NOMO-1 treated with DMSO at 0.1 percent for 48 hours (cell line): ENCODE measurements around the gene ZDBF2.
"Not testable (repeated sequence)": the region's sequence is repeated elsewhere in the genome, so short reads cannot be mapped to it uniquely, and the experiment has no call there.

ENCODE experiments used
- DNase-seq: peaks from one replicate; lab custom pipeline; 2025; ENCODE audit not compliant: unreplicated experiment; lab: John Stamatoyannopoulos, UW

The ZDBF2 gene

GRCh38 chr2:206323486-206323885, 49.0 kb downstream of the ZDBF2 start:
- no peak for DNase-seq

GRCh38 chr2:206324869-206325268, 50.4 kb downstream of the ZDBF2 start:
- no peak for DNase-seq

GRCh38 chr2:206328974-206329373, 54.5 kb downstream of the ZDBF2 start:
- DNase-seq: no peak

- no peak for DNase-seq
Measured at GRCh38 chr2:206336861-206337260, 62.4 kb downstream of the ZDBF2 start.

- no peak for DNase-seq
Measured at GRCh38 chr2:206337956-206338355, 63.5 kb downstream of the ZDBF2 start.

GRCh38 chr2:206341396-206341795, 66.9 kb downstream of the ZDBF2 start:
- DNase-seq: no peak

- no peak for DNase-seq
Measured at GRCh38 chr2:206343144-206343543, 68.7 kb downstream of the ZDBF2 start.

GRCh38 chr2:206343816-206344215, 69.4 kb downstream of the ZDBF2 start:
- no peak for DNase-seq

GRCh38 chr2:206345606-206346005, 71.1 kb downstream of the ZDBF2 start:
- DNase-seq: no peak

GRCh38 chr2:206349375-206349774, 74.9 kb downstream of the ZDBF2 start:
- DNase-seq: no peak

GRCh38 chr2:206352571-206352970, 78.1 kb downstream of the ZDBF2 start:
- DNase-seq: no peak

GRCh38 chr2:206353685-206354084, 79.2 kb downstream of the ZDBF2 start:
- DNase-seq: no peak

GRCh38 chr2:206354129-206354528, 79.7 kb downstream of the ZDBF2 start:
- no peak for DNase-seq

GRCh38 chr2:206356840-206357239, 82.4 kb downstream of the ZDBF2 start:
- DNase-seq: not testable (repeated sequence)

GRCh38 chr2:206360840-206361239, 86.4 kb downstream of the ZDBF2 start:
- not testable (repeated sequence) for DNase-seq

GRCh38 chr2:206361407-206362045, 87.1 kb downstream of the ZDBF2 start:
- no peak for DNase-seq
